Measurements from ENCODE around the gene LILRB5.

Gene LILRB5

GRCh38 chr19:54206030-54206830 is 50.8 kb downstream of the LILRB5 start:
- Mint-ChIP-seq H3K27me3 (ENCODE audit: low read depth, poor library complexity) (peaks cover 7% of the 10 kb centered on the region), H3K36me3 (ENCODE audit: low read depth) (peaks cover 83% of the 10 kb centered on the region), H3K9me3 (no peaks in the 10 kb centered on the region), H3K27ac (peak overlapping the region; percentile 86), H3K4me3 (no peak overlapping the region), H3K4me1 (peaks cover 95% of the 10 kb centered on the region)
- TF ChIP-seq CTCF (IDR thresholded peaks at IDR 0.05), result no peak
- DNase-seq, result no peak

- peak overlapping the region; percentile 6 for H3K4me3 Mint-ChIP-seq
- peaks cover 91% of the 10 kb centered on the region for H3K4me1 Mint-ChIP-seq
Observed at GRCh38 chr19:54204767-54205468, 52.2 kb downstream of the LILRB5 start.

GRCh38 chr19:54203151-54203611 is 53.9 kb downstream of the LILRB5 start:
- Mint-ChIP-seq H3K27ac (peak overlapping the region; percentile 94), H3K36me3 (ENCODE audit: low read depth) (peaks cover 74% of the 10 kb centered on the region), H3K4me1 (peaks cover 78% of the 10 kb centered on the region), H3K9me3 (no peaks in the 10 kb centered on the region), H3K4me3 (peak overlapping the region; percentile 94), H3K27me3 (ENCODE audit: low read depth, poor library complexity) (peaks cover 8% of the 10 kb centered on the region)
- no peak for DNase-seq
- TF ChIP-seq CTCF (IDR thresholded peaks at IDR 0.05), result no peak

More at GRCh38 chr19:54204767-54205468, 52.2 kb downstream of the LILRB5 start:
- Mint-ChIP-seq H3K27ac (peak overlapping the region; percentile 86), H3K9me3 (no peaks in the 10 kb centered on the region), H3K36me3 (ENCODE audit: low read depth) (peaks cover 80% of the 10 kb centered on the region), H3K27me3 (ENCODE audit: low read depth, poor library complexity) (peaks cover 12% of the 10 kb centered on the region)
- no peak for DNase-seq
- TF ChIP-seq CTCF (IDR thresholded peaks at IDR 0.05), result no peak

- H3K4me3 Mint-ChIP-seq, result peak overlapping the region; percentile 94
- H3K36me3 Mint-ChIP-seq (ENCODE audit: low read depth), result peaks cover 66% of the 10 kb centered on the region
- no peak for DNase-seq
- no peaks in the 10 kb centered on the region for H3K9me3 Mint-ChIP-seq
- peak overlapping the region; percentile 100 for H3K27ac Mint-ChIP-seq
- no peak for TF ChIP-seq CTCF (IDR thresholded peaks at IDR 0.05)
- H3K27me3 Mint-ChIP-seq (ENCODE audit: low read depth, poor library complexity), result peaks cover 8% of the 10 kb centered on the region
- H3K4me1 Mint-ChIP-seq, result peaks cover 66% of the 10 kb centered on the region
Observed at GRCh38 chr19:54201980-54202379, 55.1 kb downstream of the LILRB5 start.

- H3K4me1 Mint-ChIP-seq, result peaks cover 60% of the 10 kb centered on the region
- DNase-seq, result no peak
- peaks cover 8% of the 10 kb centered on the region for H3K27me3 Mint-ChIP-seq (ENCODE audit: low read depth, poor library complexity)
- no peak for TF ChIP-seq CTCF (IDR thresholded peaks at IDR 0.05)
- H3K36me3 Mint-ChIP-seq (ENCODE audit: low read depth), result peaks cover 63% of the 10 kb centered on the region
- peak overlapping the region; percentile 94 for H3K4me3 Mint-ChIP-seq
- no peaks in the 10 kb centered on the region for H3K9me3 Mint-ChIP-seq
- peak overlapping the region; percentile 100 for H3K27ac Mint-ChIP-seq
Observed at GRCh38 chr19:54201172-54201701, 55.8 kb downstream of the LILRB5 start.

All from nephron progenitor cell (in vitro differentiated cells).